Esophagus (tissue), 2 donors: ENCODE results near the gene ZNF496. TPM values are rescaled to one million over a fixed set of nuclear protein-coding genes. Genes with fewer than 3 reads are reported as not detected.
"Not testable (repeated sequence)": the region's sequence is repeated elsewhere in the genome, so short reads cannot be mapped to it uniquely, and the experiment has no call there.

ENCODE experiments used
- H3K27ac ChIP-seq, 2 donors: one replicate each; pipeline ENCODE4 v1.5.1; 2013; ENCODE audit warnings: low read depth in 2 of 2, mild to moderate bottlenecking in 2 of 2, inconsistent platforms in 1 of 2, low read length in 1 of 2, moderate library complexity in 1 of 2
- H3K27me3 ChIP-seq, 2 donors: one replicate each; pipeline ENCODE4 v1.6.1; 2013; ENCODE audit warnings: low read length in 2 of 2, control low read depth in 1 of 2, mild to moderate bottlenecking in 1 of 2; ENCODE audit not compliant: insufficient read depth in 2 of 2, control insufficient read depth in 1 of 2
- H3K36me3 ChIP-seq, 2 donors: one replicate each; pipeline ENCODE4 v1.6.1; 2013; ENCODE audit warnings: low read length in 1 of 2; ENCODE audit not compliant: control insufficient read depth in 2 of 2, insufficient read depth in 2 of 2
- H3K4me1 ChIP-seq, 2 donors: one replicate each; pipeline ENCODE4 v1.6.1; 2013; ENCODE audit warnings: low read length in 1 of 2; ENCODE audit not compliant: control insufficient read depth in 2 of 2, insufficient read depth in 2 of 2
- H3K4me3 ChIP-seq, 2 donors: one replicate each; pipeline ENCODE4 v1.5.1; 2013; ENCODE audit warnings: low read length in 2 of 2, mild to moderate bottlenecking in 2 of 2, low read depth in 1 of 2, moderate library complexity in 1 of 2
- H3K9me3 ChIP-seq, 2 donors: one replicate each; pipeline ENCODE4 v1.6.1; 2013; ENCODE audit warnings: mild to moderate bottlenecking in 2 of 2, low read depth in 1 of 2, low read length in 1 of 2, moderate library complexity in 1 of 2; ENCODE audit not compliant: control insufficient read depth in 2 of 2, insufficient read depth in 1 of 2
- WGBS, 2 donors: extraction: QIAGEN DNeasy Blood & Tissue Kit; methylation state at CpG; one replicate each; pipeline ENCODE4 v1.1.7; 2013; 5-methylcytosine and 5-hydroxymethylcytosine counted together
- polyA plus RNA-seq, 2 donors: library from polyadenylated mRNA; stranded (reverse); fragments of 200-250 nt; gene quantifications; one replicate each; pipeline ENCODE4 v1.2.3, GENCODE V29; 2013
- donor health status: healthy with polysubstance abuse.
- donor health status: Bipolar disorder and iron deficiency.

ZNF496 gene
- polyA plus RNA-seq, result 1 to 10 TPM; 3.7 to 3.8 TPM

DNA sequence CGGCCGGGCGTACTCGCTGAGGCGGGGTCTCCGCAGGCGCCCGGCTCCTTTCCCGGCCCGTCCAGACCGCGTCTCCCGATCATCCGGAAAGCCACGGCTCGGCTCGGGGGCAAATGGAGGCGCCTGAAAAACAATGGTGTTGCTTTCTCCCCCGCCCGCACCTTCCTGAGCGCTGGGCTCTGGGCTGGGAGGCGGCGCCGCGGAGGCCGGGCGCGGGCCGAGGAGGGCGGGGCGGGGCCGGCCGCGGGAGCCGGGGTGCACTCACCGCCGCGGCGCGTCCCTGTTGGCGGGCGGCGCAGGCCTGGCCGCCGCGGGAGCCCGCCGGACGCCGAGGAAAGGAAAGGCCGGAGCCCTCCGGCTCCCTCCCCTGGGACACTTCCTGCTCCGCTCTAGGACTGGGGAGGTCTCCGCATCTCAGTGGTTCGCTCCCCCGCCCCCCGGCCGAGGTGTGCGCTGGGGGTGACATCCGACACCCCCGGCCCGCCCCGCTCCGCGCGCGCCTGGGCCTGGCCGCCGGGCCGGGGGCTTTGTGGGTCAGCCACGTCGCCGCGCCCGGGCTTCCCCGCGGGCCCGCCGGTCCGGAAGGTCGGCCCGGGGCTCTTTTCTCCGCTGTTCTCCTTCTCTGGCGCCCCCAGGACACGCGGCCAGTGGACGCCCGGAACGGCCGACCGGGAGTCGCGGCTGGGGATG is at the start of gene ZNF496:
ZNF496 (minus strand) TSS at position 343 of the 690 bp plus-strand sequence. CDS start 2,289 bp downstream, outside the sequence.
- no peaks in the 10 kb centered on the region for H3K9me3 ChIP-seq
- peak within 1 kb of the TSS; percentile 86 to 90 for H3K4me3 ChIP-seq
- peak within 1 kb of the TSS; percentile 82 to 88 for H3K27ac ChIP-seq
- WGBS, 2 donors, result 0 to 1% methylated on average over 62 to 93 of the region's 93 CpGs
- H3K36me3 ChIP-seq, result peaks cover 2 to 3% of the 10 kb centered on the region in 2 donors
- no peaks in the 10 kb centered on the region for H3K27me3 ChIP-seq
- H3K4me1 ChIP-seq, result peaks cover 0 to 15% of the 10 kb centered on the region in 2 donors

DNA sequence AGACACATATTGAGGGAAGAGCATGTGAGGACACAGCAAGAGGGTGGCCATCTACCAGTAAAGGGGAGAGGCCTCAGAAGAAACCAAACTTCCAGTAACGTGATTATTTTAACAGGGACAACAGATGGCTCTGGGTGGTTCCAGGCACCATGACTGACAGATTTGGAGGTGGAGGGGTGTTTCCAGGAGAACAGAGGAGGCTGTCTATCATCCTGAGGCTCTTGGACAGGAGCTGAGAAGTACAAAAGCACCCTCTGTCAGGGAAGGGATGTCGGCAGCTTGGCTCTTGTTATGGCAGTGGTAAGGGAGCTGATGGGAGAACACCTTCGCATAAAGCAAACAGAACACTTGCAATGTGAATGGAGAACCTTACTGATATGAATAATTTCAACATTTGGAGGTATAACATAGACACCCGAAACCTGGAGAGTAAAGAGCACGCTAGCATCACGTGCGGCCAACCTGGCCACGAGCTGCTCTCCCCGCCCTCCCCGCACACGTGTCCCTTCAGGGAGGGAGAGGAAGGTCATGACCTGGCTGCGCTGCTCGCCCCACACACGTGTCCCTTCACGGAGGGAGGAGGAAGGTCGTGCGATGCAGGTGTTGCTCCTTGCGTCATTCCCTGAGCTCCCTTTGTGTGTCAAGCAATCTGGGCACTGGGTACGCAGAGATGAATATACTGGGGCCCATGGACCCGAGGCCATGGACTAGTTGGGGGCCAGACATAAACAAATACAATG is 46.8 kb upstream of the ZNF496 start:
- H3K4me1 ChIP-seq, result no peaks in the 10 kb centered on the region
- no peak overlapping the region for H3K4me3 ChIP-seq
- H3K36me3 ChIP-seq, result no peaks in the 10 kb centered on the region
- H3K27ac ChIP-seq, result no peak overlapping the region
- H3K9me3 ChIP-seq, result peaks cover 0 to 2% of the 10 kb centered on the region in 2 donors
- H3K27me3 ChIP-seq, result no peaks in the 10 kb centered on the region
- WGBS, 2 donors, result 82% methylated on average over 20 of the region's 20 CpGs

DNA sequence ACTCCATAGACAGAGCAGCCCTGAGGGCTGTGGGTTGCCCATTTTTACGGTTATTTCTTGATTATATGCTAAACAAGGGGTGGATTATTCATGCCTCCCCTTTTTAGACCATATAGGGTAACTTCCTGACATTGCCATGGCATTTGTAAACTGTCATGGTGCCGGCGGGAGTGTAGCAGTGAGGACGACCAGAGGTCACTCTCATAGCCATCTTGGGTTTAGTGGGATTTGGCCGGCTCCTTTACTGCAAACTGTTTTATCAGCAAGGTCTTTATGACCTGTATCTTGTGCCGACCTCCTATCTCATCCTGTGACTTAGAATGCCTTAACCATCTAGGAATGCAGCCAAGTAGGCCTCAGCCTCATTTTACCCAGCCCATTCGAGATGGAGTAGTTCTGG is 46.0 kb upstream of the ZNF496 start:
- not testable (repeated sequence) for H3K4me3 ChIP-seq, H3K36me3 ChIP-seq, H3K27ac ChIP-seq, H3K27me3 ChIP-seq, H3K9me3 ChIP-seq, H3K4me1 ChIP-seq
- 77 to 78% methylated on average over 7 of the region's 7 CpGs for WGBS, 2 donors

DNA sequence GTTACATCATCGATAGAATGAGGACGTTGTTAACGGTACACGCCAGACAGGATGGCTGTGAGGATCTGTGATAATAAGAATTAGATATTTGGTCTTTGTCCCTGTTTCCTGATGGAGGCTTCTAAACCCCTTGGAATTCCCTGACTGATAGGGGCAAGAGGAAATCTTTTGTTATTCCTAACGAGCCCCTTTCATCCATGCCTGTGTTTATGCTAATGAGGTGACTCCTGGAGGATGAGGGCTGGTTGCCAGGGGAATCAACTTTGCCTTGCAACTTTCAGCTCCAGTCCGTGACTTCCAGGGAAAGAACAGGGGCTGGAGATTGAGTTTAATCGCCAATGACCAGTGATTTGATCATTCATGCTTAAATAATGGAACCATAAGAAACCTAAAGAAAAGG is 45.0 kb upstream of the ZNF496 start:
- Histone ChIP-seq H3K27me3 (no peaks in the 10 kb centered on the region), H3K4me3 (no peak overlapping the region), H3K27ac (no peak overlapping the region), H3K4me1 (no peaks in the 10 kb centered on the region), H3K36me3 (no peaks in the 10 kb centered on the region), H3K9me3 (peaks cover 0 to 2% of the 10 kb centered on the region in 2 donors)
- WGBS, 2 donors, result 39 to 47% methylated on average over 7 of the region's 7 CpGs

DNA sequence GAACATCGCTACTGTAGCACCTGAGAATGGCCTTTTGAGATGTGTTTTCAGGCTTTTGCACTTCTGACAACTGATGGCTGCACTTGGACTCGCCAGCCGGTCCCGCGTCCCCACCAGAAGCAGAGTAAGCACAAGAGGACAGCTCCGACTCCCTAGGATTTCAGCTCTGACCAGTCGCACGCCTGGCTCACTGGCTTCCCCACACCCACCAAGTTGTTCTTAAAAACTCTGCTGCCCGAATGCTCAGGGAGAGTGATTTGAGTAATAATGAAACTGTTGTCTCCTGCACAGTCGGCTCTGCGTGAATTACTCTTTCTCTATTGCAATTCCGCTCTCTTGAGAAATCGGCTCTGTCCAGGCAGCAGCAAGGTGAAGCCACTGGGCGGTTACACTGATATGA is 44.1 kb upstream of the ZNF496 start:
- Histone ChIP-seq H3K27me3 (no peaks in the 10 kb centered on the region), H3K9me3 (peaks cover 0 to 2% of the 10 kb centered on the region in 2 donors), H3K4me3 (no peak overlapping the region), H3K36me3 (no peaks in the 10 kb centered on the region), H3K4me1 (no peaks in the 10 kb centered on the region), H3K27ac (no peak overlapping the region)
- WGBS, 2 donors, result 87 to 90% methylated on average over 14 of the region's 14 CpGs

DNA sequence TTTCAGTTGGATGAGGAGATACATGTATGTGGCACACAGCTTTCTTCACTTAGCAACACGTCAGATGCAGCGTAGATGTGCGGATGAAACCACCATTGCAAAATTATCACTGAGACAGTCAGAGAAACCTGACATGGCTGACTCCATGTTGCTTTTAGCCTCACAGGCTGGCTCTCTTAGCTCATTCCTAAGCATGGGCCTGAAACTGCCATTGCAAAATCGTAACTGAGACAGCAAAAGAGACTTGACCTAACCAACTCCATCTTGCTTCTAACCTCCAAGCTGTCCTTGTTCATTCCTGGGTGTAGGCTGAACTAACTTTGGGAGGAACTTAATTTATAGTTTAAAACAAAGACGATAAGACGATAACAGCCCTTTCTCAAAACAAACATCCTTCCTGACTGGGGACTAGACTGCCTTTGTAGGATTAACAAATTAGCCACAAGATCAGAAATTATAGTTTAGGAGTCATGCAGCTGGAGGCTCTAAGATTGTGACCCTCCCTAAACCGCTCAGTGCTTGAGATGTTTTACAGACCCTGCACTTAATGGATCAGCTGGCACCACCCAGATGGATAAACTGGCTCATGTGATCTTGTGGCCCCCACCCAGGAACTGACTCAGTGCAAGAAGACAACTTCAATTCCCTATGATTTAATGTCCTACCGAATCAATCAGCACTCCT is 43.1 kb upstream of the ZNF496 start:
- not testable (repeated sequence) for H3K27me3 ChIP-seq, H3K4me1 ChIP-seq, H3K36me3 ChIP-seq, H3K27ac ChIP-seq, H3K9me3 ChIP-seq, H3K4me3 ChIP-seq
- WGBS, 2 donors, result 83 to 84% methylated on average over 8 of the region's 8 CpGs

DNA sequence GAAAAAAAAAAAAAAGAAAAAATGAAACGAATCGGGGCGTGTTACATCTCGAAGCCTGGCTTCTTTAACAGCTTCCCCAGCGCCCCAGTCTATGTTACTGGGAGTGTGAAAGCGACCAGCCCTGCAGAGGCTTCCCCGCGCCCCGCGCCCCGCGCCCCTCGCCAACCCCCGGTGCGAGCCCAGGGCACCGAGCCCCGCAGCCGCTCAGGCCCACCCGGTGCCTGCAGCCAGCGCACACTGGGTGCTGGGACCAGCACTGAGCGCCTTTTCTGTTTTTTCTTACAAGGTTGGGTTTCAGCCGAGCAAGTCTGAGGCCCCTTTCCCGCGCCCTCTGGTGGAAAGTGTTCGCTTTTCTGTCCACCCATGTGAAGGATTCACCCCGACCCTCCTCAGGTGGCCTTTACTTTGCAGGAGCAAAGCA is 42.1 kb upstream of the ZNF496 start:
- Histone ChIP-seq H3K4me3 (peak overlapping the region; percentile 49 to 50), H3K27ac (no peak overlapping the region), H3K27me3 (no peaks in the 10 kb centered on the region), H3K36me3 (no peaks in the 10 kb centered on the region), H3K4me1 (no peaks in the 10 kb centered on the region), H3K9me3 (no peaks in the 10 kb centered on the region)
- WGBS, 2 donors, result 11 to 17% methylated on average over 26 of the region's 26 CpGs

DNA sequence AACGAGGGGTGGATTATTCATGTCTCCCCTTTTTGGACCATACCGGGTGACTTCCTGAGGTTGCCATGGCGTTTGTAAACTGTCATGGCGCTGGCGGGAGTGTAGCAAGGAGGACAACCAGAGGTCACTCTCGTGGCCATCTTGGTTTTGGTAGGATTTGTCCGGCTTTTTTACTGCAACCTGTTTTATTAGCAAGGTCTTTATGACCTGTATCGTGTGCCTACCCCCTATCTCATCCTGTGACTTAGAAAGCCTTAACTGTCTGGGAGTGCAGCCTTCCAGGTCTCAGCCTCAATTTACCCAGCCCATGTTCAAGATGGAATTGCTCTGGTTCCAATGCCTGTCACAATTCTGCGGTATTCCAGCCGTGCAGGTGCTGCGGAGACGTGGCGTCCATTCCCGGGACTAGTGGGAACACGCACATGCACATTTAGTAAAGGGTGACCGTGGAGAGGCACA is 40.2 kb upstream of the ZNF496 start:
- Histone ChIP-seq H3K9me3 (no peaks in the 10 kb centered on the region), H3K27ac (no peak overlapping the region), H3K4me3 (no peak overlapping the region), H3K36me3 (no peaks in the 10 kb centered on the region), H3K4me1 (no peaks in the 10 kb centered on the region), H3K27me3 (no peaks in the 10 kb centered on the region)
- 89 to 91% methylated on average over 16 of the region's 16 CpGs for WGBS, 2 donors

DNA sequence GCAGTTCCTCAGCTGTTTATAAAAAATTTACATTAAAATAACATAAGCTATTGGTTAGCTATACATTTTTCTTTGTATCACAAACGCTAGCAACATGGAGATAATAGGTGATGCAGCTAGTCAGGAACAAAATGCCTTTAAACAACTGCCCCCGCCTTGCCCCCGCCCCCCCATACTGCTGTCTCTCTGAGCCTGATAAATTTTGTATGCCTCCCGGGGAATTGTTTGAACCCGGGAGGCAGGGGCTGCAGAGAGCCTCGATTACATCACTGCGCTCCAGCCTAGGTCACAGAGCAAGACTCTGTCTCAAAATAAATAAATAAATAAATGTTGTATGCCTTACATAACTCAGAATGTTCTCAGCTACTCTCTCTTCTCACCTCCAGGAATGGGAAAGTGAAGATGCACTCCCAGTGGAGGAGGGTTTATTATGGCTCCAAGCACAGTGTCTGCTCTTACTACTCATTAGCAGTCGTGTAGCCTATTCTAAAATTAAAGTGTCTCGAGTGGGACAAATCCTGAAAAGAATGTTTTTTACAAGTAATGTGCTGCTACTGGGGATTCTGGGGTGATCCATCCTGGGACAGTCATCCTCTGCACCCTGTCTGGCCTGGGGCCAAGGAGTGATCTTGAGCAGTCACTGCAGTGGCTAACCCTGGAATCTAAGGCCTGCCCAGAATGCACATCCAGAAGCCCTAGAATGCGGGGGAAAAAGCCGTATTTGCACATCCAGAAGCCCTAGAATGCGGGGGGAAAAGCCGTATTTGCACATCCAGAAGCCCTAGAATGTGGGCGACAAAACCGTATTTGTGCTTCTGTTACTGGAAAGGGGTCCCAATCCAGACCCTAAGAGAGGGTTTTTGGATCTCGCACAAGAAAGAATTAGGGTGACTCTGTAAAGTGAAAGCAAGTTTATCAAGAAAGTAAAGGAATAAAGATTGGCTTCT is 39.4 kb upstream of the ZNF496 start:
- H3K9me3 ChIP-seq, result no peaks in the 10 kb centered on the region
- no peak overlapping the region for H3K27ac ChIP-seq
- no peaks in the 10 kb centered on the region for H3K36me3 ChIP-seq
- WGBS, 2 donors, result 75 to 82% methylated on average over 16 of the region's 16 CpGs
- H3K27me3 ChIP-seq, result no peaks in the 10 kb centered on the region
- H3K4me1 ChIP-seq, result no peaks in the 10 kb centered on the region
- H3K4me3 ChIP-seq, result no peak overlapping the region
